ENCODE results near the gene PDE6D.
A peak's percentile ranks its signal among the peaks of the same experiment; 100 is the strongest.

PDE6D gene

GRCh38 chr2:231780909-231781797, at the start of gene PDE6D:
Gene PDE6D, minus strand, starts transcription at chr2:231781282. Its CDS starts 168 bp downstream, at chr2:231781114.
- peak; percentile 96 to 98 for DNase-seq

GRCh38 chr2:231821908-231822307, 40.8 kb upstream of the PDE6D start:
- no peak for DNase-seq

- DNase-seq: no peak
Measured at GRCh38 chr2:231820786-231821303, 39.8 kb upstream of the PDE6D start.

GRCh38 chr2:231819447-231820042, 38.5 kb upstream of the PDE6D start:
- DNase-seq: no peak

GRCh38 chr2:231816327-231817026, 35.4 kb upstream of the PDE6D start:
- DNase-seq: no peak

GRCh38 chr2:231810905-231811304, 29.8 kb upstream of the PDE6D start:
- no peak for DNase-seq

- DNase-seq: no peak
Measured at GRCh38 chr2:231807020-231807419, 25.9 kb upstream of the PDE6D start.

GRCh38 chr2:231803501-231804138, 22.5 kb upstream of the PDE6D start:
- no peak for DNase-seq

GRCh38 chr2:231800493-231801091, 19.5 kb upstream of the PDE6D start:
- peak; percentile 46 to 56 for DNase-seq

- no peak for DNase-seq
Measured at GRCh38 chr2:231795525-231796327, 14.6 kb upstream of the PDE6D start.

- no peak for DNase-seq
Measured at GRCh38 chr2:231794383-231794782, 13.3 kb upstream of the PDE6D start.

GRCh38 chr2:231791107-231791506, 10.0 kb upstream of the PDE6D start:
- no peak for DNase-seq

GRCh38 chr2:231786917-231787292, 5.8 kb upstream of the PDE6D start:
- no peak for DNase-seq

GRCh38 chr2:231786177-231786916, 5.3 kb upstream of the PDE6D start, which contains the start of gene COPS7B:
Gene COPS7B, plus strand, starts transcription at chr2:231786445. Its CDS starts 2,126 bp downstream, at chr2:231788571.
- DNase-seq: peak; percentile 81 to 84

GRCh38 chr2:231785822-231786176, 4.7 kb upstream of the PDE6D start:
- DNase-seq: no peak

GRCh38 chr2:231785413-231785812, 4.3 kb upstream of the PDE6D start:
- no peak for DNase-seq

- DNase-seq: peak in 1 of 2 donors; percentile 9
Measured at GRCh38 chr2:231781798-231782726, 980 bp upstream of the PDE6D start.

GRCh38 chr2:231780123-231780908, 766 bp downstream of the PDE6D start:
- DNase-seq: peak in 1 of 2 donors; percentile 6

Data from stimulated activated CD4-positive, alpha-beta T cell treated with anti-CD3 and anti-CD28 coated beads, Interleukin-2, amount 100 ng/mL, for 48 hours (primary cell).